Gastrocnemius medialis (tissue), 4 donors: Measurements from ENCODE around the gene DBF4B.

Source experiments
- POLR2A ChIP-seq, 2 donors: fragments of 450-650 bp; IDR thresholded peaks; one replicate each; pipeline ENCODE4 v1.6.1; 2017; ENCODE audit warnings: antibody characterized with exemption in 2 of 2, mild to moderate bottlenecking in 2 of 2, moderate library complexity in 2 of 2
- TF ChIP-seq, protein P1 (sequence below), 5 experiments: fragments of 450-650 bp in 3 of 5; fragments of 200-600 bp in 2 of 5; sonication (generic) in 2 of 5; IDR thresholded peaks in 4 of 5; conservative IDR thresholded peaks in 1 of 5; 1 replicate in 4 of 5; 2 replicates in 1 of 5; pipeline ENCODE4 v1.5.1; 2016 to 2019; ENCODE audit warnings: antibody characterized with exemption in 5 of 5, mild to moderate bottlenecking in 3 of 5, moderate library complexity in 3 of 5

DNA sequence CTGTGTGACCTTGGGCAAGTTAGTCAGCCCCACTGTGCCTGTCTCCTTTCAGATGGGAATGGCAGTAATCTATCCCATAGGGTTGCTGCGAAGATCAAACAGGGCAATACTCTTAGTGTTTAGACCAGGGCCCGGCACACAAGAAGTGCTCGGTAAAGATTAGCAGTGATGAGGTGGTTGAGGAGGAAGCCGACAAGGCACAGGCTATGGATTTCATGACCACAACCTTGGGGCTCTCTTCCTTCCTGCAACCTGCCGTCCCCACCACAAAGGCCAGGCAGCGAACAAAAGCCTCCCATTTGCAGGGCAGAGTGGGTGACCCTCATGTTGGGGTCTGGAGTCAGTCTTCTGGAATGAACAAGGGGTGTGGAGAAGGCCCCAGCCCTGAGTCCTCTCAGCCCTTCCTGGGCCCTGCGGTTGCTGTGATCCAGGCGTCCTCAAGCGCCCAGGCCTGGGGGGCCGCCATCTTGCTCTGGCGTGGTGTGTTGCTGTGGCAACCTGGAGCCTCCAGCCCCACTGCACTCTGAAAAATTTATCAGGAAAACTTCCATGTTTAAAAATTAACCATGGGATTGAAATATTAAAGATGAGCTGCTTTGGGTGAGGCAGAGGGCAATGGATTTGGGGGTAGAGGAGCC lies 60.2 kb downstream of the DBF4B start:
- TF ChIP-seq, protein P1, sequence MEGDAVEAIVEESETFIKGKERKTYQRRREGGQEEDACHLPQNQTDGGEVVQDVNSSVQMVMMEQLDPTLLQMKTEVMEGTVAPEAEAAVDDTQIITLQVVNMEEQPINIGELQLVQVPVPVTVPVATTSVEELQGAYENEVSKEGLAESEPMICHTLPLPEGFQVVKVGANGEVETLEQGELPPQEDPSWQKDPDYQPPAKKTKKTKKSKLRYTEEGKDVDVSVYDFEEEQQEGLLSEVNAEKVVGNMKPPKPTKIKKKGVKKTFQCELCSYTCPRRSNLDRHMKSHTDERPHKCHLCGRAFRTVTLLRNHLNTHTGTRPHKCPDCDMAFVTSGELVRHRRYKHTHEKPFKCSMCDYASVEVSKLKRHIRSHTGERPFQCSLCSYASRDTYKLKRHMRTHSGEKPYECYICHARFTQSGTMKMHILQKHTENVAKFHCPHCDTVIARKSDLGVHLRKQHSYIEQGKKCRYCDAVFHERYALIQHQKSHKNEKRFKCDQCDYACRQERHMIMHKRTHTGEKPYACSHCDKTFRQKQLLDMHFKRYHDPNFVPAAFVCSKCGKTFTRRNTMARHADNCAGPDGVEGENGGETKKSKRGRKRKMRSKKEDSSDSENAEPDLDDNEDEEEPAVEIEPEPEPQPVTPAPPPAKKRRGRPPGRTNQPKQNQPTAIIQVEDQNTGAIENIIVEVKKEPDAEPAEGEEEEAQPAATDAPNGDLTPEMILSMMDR (IDR thresholded peaks at IDR 0.05 in 4 of 5, conservative IDR thresholded peaks at IDR 0.05 in 1 of 5) = no peak
- TF ChIP-seq POLR2A (IDR thresholded peaks at IDR 0.05) = no peak
